GM19238 (cell line): ENCODE results near the gene GTPBP6.
"Not testable (repeated sequence)": the region's sequence is repeated elsewhere in the genome, so short reads cannot be mapped to it uniquely, and the experiment has no call there.

ENCODE experiments used
- DNase-seq: peaks from one replicate; pipeline ENCODE4 v3.0.0; 2011; ENCODE audit warnings: low spot score; ENCODE audit not compliant: insufficient read length

GTPBP6 gene

DNA sequence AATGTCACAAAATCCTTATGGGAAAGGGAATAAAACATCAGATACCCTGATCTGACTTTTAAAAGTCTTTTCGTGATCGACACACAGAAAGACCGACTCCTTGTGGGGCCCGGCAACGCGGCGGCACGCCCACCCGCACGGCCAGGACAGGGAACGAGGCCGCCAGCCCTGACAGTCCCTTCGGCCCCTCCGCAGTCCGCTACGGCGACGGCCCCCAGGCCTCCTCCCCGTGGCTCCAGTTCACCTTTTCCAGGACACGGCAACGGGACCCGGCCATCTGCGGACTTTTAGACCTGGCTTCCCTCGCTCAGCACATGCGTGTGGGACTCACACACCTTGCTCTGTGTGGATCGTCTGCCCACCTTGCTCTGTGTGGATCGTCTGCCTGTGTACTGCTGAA lies 33.6 kb upstream of the GTPBP6 start:
- no peak for DNase-seq

- no peak for DNase-seq
These were observed 33.1 kb upstream of the GTPBP6 start for GRCh38 chrX:351736-352135.

DNA sequence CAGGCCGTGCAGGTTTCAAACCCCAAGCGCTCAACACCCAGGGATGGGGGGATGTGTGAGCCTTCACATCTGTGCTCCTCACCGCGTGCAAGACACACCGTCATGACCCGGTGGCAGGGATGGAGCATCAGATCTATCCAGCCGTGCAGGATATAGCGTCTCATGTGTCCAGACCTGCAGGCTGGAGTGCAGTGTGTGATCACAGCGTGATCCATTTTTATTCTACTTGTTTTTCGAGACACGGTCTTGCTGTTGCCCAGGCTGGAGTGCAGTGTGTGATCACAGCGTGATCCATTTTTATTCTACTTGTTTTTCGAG lies 32.7 kb upstream of the GTPBP6 start:
- DNase-seq, result not testable (repeated sequence)

- no peak for DNase-seq
These were observed 32.1 kb upstream of the GTPBP6 start for GRCh38 chrX:350534-351323.

- no peak for DNase-seq
These were observed 31.5 kb upstream of the GTPBP6 start for GRCh38 chrX:350148-350533.

- no peak for DNase-seq
These were observed 31.1 kb upstream of the GTPBP6 start for GRCh38 chrX:349702-350101.

- no peak for DNase-seq
These were observed 30.6 kb upstream of the GTPBP6 start for GRCh38 chrX:349196-349595.

- DNase-seq, result no peak
These were observed 30.0 kb upstream of the GTPBP6 start for GRCh38 chrX:348461-349117.

DNA sequence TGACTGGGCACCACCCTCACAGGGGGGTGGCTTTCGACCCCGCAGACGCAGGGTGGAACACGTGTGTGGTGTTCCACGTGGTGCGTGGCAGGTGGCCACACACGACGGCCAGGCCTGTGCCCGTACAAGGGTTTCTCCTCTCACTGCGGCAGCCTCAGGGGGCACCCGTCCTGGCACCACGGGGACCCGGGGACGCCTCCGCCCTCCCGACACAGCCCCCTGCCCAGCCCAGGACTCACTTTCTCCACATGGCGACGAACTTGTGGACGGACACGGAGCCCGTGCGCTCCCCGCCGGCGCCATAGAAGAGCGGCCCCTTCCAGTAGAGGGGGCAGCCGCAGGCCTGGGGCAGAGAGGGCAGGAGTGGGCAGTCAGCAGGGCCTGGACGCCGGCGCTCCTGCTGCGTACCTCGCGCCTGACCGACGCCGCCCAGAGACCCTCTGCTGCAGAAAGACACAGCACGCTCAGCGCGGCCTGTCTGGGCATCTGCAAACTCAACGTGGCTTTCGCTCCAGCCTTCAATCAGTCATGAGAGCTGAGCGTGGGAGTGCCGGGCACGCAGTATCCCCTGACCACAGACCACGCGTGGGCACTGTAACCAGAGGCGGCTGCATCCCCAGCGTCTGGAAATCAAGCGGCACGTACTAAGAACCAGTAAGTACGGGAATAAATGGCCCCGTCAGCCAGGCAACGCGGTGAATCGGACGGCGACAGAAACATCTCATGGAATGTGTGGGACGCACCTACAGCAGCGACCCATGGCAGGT lies 28.9 kb upstream of the GTPBP6 start:
- DNase-seq, result no peak

- DNase-seq, result no peak
These were observed 27.6 kb upstream of the GTPBP6 start for GRCh38 chrX:346034-346813.

DNA sequence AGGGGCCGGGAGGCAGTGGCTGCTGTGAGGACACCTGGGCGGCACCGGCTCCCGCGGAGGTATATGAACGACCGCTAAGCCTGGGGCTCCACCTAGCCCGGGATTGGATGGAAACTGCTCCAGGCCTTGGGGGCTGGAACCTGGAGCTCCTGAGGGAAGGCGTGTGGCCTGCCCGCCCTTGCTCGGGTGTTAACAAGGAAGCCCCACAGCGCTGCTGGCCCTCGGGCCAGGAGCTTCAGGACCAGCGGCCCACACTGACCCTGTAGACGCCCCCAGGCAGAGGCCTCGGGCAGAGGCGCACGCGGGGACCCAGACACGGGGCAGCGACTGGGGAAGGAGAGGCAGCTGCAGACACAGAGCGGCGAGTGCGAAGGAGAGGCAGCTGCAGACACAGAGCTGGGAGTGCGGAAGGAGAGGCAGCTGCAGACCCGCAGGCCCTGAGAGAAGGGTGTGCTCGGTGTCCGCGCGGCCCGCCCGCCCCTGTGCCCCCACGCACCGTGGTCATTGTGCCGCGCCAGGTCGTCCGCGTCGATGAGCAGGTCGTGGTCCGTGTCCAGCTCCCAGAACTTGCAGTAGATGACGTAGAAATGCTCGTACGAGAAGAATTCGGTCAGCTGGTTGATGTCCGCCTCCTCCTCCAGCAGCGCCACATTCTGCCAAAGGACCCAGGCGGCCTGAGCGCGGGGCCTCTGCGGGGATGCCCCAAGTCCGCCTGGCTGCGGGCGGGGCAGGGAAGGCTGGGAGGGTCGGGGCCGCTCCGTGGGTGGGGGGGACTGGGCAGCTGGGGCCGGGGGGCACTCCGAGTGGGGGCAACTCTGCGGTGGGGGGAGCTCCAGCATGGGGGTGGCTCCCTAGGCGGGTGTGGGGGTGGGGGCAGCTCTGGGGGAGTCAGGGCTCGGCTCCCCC lies 26.7 kb upstream of the GTPBP6 start:
- DNase-seq, result no peak

- DNase-seq, result no peak
These were observed 25.8 kb upstream of the GTPBP6 start for GRCh38 chrX:344371-344901.

GRCh38 chrX:341541-342101 lies 23.0 kb upstream of the GTPBP6 start:
- DNase-seq, result no peak

DNA sequence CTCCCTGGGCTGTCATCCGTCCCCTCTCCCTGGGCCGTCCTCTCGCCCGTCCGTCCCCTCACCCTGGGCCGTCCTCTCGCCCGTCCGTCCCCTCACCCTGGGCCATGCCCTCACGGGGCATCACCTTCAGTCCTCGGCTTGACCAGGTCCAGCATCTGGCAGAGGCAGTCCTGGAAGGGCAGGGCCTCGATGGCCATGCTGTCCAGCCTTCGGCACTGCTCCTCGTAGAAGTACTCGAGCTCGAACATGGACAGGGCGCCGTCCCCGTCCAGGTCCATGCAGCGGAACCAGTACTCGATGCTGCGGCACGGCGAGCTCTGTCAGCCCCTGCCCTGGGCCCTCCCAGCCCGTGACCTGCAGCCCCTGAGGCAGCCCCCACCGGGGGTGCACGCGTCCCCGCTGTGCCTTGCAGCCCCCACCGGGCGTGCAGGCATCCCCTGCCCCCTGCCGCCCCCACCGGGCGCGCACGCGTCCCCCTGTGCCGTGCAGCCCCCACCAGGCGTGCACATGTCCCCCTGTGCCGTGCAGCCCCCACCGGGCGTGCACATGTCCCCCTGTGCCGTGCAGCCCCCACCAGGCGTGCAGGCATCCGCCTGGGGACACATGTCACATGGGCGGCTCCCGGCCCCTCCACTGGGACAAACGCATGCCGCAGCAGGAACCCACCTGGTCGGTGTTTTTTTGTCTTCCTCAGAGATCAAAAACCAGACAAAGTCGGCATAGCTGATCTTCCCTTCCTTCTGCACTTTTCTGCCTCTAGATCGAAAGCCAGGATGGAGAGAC lies 22.2 kb upstream of the GTPBP6 start:
- DNase-seq, result no peak

DNA sequence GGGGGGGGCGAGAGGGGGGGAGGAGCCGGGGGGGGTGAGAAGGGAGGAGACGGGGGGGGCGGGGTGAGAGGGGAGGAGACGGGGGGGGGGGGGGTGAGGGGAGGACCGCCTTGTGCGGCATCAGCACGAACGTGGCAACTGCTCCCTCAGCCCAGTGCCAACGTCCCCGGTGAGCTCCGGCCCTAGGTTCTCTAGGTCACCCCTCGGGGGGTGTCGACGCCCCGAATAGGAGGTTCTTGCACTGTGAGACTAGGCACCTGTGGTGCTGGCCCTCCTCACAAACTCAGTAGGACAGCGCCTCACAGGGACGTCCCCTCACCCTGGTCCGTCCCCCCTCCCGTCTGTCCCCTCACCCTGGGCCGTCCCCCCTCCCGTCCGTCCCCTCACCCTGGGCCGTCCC lies 21.5 kb upstream of the GTPBP6 start:
- no peak for DNase-seq

DNA sequence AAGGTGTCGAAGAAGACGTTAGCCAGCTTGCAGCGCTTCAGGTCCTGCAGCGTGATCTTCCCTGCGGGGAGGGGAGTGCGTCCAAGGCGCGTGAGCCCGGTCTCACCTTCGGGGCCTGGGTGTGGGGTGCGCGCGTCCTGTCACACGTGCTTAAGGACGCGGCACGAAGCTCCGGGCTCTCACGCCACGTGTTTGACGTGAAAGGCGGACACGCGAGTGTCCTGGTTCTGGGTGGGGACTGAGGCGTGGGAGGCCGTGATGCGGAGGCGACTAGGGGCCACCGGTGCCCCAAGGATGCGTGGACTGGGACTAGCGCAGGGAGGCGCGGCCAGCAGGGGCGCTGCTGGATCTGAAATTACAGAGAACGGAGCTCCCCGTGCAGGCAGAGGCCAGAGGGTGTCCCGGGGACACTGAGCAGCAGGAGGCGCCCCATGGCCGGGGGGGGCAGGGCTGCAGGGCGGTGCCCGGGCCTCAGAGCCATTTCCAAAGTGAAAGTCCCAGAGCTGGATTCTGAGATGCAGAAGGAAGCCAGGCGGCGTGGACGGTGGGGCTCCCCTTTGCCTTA lies 20.3 kb upstream of the GTPBP6 start:
- DNase-seq, result no peak

GRCh38 chrX:338281-338835 lies 19.8 kb upstream of the GTPBP6 start:
- DNase-seq, result no peak

DNA sequence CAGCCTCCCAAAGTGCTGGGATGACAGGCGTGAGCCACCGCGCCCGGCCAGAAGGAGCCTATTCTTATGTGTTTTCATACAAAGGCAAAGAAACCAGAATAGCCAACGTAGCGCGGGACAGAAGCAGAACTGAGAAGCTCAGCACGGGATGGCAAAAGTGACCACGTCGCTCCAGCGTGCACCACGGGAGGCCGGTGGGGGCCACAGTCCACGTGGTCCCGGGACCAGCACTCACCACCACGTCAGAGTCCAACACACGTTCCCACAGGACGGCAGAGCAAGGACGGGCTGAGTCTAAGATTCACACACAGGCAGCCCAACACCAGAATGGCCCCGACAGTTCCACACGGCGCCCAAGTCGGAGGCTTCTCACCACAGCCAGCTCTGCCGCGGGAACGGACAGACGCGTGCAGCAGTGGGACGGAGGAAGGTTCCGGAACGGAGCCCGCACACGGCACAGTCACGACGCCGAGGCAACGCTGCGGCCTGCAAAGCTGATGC lies 18.8 kb upstream of the GTPBP6 start:
- no peak for DNase-seq

DNA sequence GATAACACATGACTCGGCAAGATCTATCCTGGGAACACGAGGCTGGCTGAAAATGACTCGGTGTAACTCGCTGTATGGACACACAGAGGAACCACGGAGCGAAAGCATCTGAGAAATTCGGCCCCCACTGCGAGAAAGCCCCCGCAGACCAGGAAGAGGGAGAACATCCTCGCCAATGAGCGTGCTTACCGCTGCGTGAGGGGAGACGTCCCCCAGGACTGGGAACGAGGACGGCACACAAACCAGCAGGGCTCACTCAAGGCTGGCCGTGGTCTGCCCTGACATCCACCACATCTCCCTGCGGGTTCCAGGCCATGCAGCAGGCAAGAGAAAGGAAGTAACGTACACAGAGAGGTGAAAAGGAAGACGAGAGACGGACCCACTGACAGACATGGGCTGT lies 17.6 kb upstream of the GTPBP6 start:
- no peak for DNase-seq
